ENCODE results near the gene RAB11FIP3.
"Not testable (repeated sequence)": the region's sequence is repeated elsewhere in the genome, so short reads cannot be mapped to it uniquely, and the experiment has no call there.

Gene RAB11FIP3

DNA sequence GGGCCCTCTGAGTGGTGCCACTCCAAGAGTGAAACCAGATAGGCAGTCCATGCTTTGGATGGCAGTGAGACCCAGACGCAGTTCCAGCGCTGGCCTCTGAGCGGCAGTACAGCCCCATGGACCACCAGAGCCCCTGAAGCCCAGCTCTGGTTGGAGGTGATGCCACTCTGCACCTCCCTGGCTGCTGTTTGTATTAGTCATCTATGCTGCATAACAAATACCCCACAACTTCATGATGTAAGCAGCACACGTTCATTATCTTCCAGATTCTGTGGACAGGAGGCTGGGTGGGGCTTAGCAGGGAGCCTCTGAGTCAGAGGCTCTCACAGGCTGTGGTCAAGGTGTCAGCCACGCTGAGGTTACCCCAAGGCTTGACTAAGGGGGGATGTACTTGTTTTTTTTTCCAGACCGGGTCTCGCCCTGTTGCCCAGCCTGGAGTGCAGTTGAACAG, 33.5 kb upstream of the RAB11FIP3 start:
- peak; percentile 59 for DNase-seq

DNA sequence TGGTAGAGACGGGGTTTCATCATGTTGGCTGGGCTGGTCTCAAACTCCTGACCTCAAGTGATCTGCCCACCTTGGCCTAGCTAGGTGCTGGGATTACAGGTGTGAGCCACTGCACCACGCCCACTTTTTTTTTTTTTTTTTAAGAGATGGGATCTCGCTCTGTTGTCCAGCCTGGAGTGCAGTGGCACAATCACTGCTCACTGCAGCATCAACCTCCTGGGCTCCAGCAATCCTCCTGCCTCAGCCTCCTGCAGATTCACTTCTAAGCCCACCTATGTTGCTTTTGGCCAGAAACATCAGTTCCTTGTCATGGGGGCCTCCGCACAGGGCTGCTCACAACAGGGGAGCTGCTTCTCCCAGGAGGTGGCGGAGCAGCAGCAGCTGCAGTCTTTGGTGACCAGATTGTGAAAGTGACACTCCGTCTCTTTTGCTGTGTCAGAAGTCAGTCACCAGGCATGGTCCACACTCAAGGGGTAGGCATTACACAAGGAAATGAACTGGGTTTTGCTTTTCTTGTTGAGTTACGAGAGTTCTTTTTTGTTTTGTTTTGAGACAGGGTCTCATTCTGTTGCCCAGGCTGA, 32.9 kb upstream of the RAB11FIP3 start:
- no peak for DNase-seq

DNA sequence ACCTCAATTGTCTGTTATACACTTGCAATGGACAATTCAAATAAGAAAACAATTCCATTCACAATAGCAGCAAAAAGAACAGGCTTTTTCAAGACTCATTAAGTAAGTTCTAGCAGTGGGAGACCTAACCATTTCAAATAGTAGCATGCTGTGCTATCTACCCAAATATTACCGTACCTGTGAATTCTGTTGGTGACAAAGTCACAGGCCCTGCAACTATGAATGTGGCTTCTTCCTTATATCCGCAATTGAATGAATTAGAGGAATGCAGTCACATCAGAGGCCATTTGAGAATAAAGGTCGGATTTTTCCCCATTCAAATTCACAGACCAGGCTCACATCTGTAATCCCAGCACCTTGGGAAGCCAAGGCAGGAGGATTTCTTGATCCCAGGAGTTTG, 29.2 kb upstream of the RAB11FIP3 start:
- DNase-seq, result no peak

DNA sequence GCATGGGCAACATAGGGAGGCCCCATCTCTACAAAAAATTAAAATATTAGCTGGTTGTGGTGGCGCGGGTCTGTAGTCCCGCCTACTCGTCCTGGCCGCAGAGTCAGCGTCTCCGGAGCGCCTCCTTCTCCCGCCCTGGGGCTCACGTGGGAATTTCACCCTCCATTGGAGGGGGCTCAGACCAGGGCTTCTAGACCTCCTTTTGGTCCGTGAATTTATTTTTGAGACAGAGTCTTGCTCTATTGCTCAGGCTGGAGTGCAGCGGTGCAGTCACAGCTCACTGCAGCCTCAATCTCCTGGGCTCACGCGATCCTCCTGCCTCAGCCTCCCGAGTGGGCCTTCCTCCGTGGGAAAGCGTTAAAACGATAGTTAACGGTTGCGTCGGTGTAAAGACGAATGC, 28.8 kb upstream of the RAB11FIP3 start:
- peak; percentile 63 for DNase-seq

DNA sequence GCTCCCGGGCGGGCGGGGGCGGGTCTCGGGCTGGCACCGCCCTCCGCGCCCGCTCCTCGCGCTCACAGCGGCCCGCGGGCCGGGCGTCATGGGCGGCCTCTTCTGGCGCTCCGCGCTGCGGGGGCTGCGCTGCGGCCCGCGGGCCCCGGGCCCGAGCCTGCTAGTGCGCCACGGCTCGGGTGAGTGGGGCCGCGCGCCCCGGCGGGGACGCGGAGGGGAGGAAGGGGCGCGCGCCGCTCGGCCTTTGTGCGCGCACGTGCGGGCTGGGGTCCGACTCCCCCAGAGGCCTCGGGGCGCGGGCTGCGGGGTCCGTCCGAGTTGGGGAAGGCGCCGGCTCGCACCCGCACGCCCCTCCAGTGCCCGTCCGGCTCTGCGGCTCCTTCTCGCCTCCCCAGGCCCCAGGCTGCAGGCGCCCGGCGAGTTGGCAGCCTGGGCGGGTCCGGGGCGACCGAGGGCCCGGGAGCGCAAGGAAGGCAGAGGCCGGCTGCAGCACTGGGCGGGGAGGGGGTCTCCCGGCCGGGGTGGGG, 28.3 kb upstream of the RAB11FIP3 start, which contains the start of gene NME4:
TSS of gene NME4 (plus strand) at position 65 of the 527 bp plus-strand sequence. CDS start at position 89, 24 bp downstream.
- DNase-seq, result peak; percentile 40

DNA sequence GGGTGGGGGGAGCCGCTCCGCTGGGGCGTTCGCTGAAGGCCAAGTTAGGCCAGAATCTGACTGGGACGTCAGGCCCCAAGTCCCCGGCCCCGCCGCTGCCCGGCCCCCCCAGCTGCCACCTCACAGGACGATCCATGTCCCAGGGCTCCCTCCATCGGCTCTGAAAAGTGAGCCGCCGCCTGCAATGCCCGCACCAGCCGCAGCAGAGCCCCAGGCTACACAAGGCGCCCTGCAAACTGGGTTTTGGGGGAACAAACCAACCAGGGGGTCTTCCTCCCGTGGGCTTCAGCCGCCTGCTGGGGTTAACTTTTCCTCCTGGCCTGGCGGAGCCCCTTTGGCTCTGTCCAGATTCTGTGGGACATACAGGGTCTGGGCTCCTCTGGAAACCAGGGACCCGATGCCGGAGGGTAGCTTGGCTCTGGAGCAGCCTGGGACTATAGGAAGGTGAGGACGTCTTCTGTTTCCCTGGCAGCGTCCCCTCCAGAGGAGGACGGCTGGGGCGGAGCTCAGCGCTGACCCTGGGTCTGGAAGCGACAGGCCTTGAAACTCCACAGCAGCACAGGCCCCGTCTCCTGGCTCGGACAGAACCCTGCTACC, 27.6 kb upstream of the RAB11FIP3 start:
- peak; percentile 81 for DNase-seq

DNA sequence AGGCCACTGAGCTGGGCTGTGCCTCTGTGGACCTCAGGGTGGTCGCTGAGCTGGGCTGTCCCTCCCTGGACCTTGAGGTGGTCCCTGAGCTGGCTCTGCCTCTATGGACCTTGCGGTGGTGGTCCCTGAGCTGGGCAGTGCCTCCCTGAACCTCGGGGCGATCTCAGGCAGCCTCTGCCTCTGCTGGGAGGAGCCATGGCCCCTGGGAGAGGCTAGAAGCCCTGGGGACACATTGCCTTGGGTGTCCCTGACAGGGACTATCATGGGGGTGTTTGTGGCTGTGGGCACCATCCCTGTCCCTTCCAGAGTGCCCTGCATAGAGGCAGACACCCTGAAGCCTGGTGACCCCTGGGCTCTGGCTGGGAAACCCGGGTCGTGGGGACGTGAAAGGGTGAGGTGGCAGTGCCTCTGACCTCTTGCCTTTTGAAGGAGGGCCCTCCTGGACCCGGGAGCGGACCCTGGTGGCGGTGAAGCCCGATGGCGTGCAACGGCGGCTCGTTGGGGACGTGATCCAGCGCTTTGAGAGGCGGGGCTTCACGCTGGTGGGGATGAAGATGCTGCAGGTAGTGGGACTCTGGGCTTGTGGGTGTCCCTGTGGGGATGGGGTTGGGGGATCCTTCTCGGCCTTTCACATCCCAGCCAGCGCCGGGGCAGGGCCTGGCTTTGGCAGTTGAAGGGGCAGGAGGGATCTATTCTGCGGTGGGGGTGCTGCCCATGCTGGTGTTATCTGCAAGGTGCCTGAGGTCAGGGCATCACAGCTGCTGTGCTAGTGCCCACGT, 26.7 kb upstream of the RAB11FIP3 start:
- no peak for DNase-seq

DNA sequence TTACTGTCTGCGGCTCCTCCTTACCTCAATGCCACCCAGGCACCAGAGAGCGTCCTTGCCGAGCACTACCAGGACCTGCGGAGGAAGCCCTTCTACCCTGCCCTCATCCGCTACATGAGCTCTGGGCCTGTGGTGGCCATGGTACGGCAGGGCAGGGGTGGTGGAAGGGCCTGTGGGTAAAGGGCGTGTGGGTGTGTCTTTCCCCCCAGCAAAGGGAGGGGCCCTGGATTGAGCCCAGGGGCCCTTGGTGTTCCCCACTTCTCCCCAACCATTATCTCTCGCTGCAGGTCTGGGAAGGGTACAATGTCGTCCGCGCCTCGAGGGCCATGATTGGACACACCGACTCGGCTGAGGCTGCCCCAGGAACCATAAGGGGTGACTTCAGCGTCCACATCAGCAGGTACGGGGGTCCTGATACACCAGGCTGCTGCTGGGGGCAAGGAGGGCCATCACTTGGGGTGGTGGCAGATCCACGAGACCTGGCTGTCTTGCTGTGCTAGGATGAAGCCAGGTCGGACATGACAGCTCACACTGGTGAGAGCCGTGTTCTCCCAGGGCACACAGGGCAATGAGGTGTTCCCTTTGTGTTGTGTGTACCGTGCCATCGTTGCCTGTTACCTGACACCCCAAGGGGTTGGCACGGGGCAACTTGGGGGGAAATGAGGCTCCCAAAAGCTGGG, 26.0 kb upstream of the RAB11FIP3 start:
- no peak for DNase-seq

DNA sequence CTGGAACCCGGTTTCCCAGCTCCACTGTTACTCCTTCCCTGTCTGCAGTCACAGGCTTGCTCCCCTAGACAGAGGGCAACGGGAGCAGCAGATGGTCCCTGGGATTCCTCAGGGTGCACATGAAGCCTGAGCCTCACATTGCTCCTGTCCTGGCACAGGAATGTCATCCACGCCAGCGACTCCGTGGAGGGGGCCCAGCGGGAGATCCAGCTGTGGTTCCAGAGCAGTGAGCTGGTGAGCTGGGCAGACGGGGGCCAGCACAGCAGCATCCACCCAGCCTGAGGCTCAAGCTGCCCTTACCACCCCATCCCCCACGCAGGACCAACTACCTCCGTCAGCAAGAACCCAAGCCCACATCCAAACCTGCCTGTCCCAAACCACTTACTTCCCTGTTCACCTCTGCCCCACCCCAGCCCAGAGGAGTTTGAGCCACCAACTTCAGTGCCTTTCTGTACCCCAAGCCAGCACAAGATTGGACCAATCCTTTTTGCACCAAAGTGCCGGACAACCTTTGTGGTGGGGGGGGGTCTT, 25.3 kb upstream of the RAB11FIP3 start:
- no peak for DNase-seq

DNA sequence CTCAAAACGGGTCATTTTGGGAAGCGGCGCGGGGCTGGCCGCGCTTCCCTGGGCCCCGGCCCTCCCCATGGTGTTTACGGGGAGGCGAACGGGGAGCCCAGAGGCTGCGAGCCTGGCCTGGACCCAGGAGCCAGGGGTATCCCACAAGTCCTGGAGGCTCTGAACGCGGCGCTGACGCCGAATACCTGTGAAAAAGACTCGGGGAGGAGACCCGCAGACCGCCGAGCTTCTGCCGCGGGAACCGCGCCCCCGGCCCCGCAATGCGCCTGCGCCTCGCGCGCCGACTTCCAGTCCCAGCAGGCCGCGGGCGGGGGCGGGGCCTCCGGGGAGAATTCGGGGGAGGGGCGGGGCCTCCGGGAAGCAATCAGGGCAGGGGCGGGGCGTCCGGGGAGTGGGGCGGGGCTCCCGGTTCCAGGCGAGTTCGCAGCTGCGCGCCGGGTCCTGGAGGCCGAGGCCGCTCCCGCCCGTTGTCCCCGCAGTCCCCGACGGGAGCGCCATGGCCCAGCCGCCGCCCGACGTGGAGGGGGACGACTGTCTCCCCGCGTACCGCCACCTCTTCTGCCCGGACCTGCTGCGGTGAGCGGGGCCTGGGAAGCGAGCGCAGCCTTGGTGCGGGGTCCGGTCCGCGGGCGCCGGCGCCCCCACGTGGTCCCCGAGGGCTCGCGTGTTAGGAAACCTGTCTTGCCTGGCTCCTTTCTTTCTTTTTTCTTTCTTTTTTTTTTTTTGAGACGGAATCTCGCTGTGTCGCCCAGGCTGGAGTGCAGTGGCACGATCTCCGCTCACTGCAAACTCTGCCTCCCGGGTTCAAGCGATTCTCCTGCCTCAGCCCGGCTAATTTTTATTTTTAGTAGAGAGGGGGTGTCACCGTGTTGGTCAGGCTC, 23.7 kb upstream of the RAB11FIP3 start, which contains the start of gene DECR2:
TSS of gene DECR2 (plus strand) at position 418 of the 881 bp plus-strand sequence. CDS start at position 497, 79 bp downstream.
- DNase-seq, result peak; percentile 89

DNA sequence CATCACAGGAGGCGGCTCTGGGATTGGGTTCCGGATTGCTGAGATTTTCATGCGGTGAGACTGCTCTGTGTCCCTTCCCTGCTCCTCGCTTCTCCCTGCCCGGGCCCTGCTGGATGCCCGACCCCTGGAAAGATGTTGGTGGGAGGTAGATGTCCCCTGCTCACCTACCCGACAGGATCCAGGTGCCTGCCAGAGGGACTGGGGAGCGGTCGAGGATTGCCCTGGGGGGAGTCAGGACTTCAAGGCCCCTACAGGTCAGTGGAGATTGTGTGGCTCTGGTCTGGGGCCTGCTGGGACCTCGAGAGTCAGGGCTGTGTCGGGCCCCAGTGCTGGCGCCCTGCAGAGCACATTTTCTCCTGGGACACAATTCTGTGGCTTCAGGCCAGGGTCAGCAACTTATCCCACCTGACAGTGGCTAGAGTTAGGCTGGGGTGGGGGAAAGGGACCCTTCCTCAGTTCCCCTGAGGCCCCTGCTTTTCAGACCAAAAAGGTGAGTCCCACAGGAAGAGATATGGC, 20.4 kb upstream of the RAB11FIP3 start:
- no peak for DNase-seq

DNA sequence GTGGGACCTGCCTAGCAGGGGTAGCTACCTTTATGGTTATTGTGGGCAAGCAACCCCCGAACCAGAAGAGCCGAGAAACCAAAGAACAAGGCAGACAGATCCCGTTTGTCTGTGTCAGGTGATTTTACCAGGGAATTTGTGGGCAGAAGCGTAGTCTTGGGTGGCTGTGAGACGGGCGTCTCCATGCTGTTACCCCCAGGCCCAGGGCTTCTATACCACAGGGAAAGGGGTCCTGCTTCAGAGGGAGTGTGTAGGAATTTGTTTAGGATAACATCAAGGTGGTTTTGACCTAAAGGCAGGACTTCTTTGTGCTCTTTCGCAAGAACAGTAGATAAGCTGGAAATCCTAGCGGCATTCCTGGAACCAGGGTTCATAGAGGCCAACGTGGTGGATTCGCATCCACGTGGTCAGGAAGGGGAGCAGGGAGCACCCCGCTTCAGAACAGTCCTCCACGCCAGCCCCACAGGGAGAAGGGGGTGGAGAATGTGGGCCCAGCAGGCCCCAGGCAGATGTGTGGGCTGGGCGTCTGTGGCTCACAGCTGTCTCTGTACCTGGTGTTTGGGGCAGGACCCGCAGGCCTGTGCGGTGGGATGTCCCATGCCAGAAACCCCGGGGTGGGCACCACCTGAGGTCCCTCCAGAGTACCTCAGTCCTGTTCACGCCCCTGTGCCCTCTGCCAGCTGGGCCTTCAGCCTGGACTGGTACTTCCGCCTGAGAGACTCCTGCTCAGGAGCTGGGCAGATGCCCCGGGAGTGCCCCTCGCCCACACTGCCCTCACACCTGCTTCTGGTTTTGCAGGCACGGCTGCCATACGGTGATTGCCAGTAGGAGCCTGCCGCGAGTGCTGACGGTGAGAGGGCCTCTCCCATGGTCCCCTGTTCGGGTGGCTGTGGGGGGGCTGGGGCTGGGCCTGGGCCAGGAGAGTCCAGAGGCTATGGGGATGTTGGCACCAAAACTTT, 19.6 kb upstream of the RAB11FIP3 start:
- DNase-seq, result no peak

DNA sequence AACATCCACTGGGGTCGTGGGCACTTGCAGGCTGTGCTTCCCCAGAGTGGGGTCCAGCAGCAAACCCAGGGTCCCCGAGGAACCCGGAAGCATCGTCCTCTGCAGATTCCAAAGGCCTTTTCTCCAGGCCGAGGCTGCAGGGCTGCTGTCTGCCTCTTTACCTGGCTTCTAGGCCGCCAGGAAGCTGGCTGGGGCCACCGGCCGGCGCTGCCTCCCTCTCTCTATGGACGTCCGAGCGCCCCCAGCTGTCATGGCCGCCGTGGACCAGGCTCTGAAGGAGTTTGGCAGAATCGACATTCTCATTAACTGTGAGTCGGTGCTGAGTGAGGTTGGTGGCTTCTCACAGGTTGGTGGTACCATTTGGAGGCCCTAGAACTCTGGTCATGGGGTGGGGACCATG, 18.2 kb upstream of the RAB11FIP3 start:
- DNase-seq, result no peak

DNA sequence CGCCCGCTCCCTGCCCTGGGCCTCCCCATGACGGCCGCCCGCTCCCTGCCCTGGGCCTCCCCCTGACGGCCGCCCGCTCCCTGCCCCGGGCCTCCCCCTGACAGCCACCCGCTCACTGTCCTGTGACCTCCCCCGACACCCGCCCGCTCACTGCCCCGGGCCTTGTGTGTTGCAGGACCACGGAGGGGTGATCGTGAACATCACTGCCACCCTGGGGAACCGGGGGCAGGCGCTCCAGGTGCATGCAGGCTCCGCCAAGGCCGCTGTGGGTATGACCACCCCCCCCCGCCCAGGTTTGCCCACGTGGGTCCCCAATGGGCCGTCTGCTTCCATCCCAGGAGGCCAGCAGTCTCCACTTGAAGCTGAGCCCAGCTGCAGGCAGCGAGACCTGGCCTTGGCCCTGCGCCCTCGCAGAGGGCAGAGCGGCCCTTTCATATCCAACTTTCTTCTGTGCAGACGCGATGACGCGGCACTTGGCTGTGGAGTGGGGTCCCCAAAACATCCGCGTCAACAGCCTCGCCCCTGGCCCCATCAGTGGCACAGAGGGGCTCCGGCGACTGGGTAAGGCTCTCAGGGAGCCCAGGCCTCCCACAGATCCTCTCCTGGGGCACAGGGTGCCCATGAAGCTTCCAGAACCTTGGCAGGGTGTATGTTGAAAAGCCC, 14.8 kb upstream of the RAB11FIP3 start:
- no peak for DNase-seq

DNA sequence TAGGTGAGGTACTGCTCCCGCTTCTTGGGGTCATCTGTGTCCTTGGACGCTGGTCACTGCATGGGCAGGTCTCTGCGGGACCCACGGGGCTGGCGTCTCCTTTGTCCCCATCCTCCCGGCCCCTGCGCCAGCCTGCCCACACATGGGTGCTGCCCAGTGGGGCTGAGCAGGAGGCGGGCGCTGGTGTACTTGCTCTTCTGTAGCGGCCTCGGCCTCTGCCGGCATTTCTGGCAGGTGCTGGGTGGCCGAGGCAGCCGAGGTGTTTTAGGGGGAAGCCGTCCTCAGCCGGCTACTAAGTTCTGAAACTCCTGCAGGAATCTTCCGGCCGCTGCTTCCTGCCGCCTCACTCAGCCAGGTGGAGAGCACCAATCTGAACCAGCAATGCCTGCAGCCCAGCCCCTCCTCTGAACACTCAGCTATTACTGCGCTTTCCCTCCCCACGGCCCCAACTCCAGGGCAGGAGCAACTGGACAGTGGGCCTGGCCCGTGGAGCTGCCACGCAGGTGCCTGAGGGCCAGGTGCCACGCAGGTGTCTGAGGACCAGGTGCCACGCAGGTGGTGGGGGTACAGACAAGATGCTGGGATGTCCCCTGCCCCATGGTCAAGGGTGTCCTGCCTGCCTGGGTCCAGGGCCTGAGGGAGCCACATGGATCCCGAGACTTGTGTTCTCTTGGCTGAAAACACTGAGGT, 13.7 kb upstream of the RAB11FIP3 start:
- DNase-seq, result no peak

DNA sequence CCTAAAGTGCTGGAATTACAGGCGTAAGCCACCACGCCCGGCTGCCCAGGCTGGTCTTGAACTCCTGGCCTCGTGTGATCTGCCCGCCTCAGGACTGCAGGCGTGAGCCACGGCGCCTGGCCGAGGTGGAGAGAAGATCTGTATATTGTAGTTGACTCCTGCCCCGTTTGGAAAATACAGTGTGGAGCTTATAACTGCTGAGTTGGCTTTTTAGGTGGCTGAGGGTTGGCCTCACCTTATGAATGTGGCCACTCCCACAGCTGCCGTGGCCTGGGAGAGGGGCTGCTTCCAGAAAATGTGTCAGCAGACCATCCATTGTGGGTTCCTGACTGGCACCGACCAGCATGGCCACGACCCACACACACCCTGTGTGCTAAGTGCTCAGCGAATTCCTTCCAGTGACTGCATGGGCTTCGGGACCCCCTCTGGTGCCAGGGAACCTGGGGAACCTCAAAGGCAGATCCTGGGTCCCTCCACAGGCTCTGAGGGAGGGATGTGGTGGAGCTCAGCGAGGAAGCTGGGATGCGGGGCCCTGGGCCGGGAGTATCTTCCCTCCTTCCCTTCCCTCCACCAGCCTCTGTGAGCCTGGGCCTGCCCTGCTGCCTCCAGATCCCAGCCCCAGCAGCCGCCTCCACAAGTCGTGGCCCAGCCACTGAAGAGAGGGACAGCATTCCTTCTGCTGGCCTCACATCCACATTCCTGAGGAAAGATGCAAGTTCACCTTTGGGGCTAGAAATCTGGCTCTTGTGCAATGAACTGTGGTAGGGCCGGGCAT, 10.9 kb upstream of the RAB11FIP3 start:
- no peak for DNase-seq

DNA sequence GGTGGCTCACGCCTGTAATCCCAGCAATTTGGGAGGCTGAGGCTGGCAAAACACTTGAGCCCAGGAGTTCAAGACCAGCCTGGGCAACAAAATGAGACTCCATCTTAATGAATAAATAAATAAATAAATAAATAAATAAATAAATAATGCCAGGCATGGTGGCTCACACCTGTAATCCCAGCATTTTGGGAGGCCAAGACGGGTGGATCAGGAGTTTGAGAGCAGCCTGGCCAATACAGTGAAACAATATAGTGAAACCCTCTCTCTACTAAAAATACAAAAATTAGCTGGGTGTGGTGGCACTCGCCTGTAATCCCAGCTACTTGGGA, 10.3 kb upstream of the RAB11FIP3 start:
- DNase-seq, result not testable (repeated sequence)

DNA sequence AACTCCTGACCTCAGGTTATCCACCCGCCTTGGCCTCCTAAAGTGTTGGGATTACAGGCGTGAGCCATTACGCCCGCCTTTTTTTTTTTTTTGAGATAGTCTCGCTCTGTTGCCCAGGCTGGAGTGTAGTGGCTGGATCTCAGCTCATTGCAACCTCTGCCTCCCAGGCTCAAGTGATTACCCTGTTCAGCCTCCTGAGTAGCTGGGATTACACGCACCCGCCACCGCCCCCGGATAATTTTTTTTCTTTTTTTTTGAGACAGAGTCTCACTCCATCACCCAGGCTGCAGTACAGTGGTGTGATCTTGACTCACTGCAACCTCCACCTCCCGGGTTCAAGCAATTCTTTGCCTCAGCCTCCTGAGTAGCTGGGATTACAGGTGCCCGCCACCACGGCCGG, 3.3 kb upstream of the RAB11FIP3 start:
- DNase-seq, result not testable (repeated sequence)

All from fibroblast of skin of abdomen (primary cell).